HG02973 (cell line): ENCODE data around the gene TPO.
"Not testable (repeated sequence)": the region's sequence is repeated elsewhere in the genome, so short reads cannot be mapped to it uniquely, and the experiment has no call there.

Experiments used
- ATAC-seq: cut with Tn5 transposase; IDR thresholded peaks from one replicate; pipeline ENCODE4 v1.9.1; 2021; ENCODE audit warnings: moderate library complexity; ENCODE audit not compliant: unreplicated experiment

The TPO gene

DNA sequence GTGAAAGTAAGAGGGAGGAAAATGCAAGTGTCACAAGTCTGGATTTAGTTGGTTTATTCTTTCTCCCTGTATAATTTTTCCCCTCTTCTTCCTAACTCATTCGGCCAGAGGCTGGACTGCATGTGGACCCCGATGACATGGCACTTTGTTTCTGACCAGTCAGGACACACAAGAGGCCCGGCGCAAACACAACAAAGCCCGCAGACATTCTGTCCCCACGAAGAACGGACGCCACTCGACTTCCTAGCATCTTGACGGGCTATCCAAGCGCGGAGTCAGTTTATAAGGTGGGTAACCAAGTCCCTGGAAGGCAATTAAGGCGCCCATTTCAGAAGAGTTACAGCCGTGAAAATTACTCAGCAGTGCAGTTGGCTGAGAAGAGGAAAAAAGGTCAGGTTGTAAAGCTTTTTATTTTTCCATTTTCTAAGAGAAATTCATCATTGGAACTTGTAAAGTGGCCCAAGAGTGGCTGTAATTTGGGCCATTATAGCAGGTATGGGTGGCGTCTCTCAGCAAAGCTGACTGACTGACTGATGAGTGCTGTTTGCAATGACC, at the start of gene TPO:
Gene TPO, plus strand, starts transcription at position 308 of the 555 bp plus-strand sequence. CDS start 946 bp downstream, outside the sequence.
- ATAC-seq, result no peak

DNA sequence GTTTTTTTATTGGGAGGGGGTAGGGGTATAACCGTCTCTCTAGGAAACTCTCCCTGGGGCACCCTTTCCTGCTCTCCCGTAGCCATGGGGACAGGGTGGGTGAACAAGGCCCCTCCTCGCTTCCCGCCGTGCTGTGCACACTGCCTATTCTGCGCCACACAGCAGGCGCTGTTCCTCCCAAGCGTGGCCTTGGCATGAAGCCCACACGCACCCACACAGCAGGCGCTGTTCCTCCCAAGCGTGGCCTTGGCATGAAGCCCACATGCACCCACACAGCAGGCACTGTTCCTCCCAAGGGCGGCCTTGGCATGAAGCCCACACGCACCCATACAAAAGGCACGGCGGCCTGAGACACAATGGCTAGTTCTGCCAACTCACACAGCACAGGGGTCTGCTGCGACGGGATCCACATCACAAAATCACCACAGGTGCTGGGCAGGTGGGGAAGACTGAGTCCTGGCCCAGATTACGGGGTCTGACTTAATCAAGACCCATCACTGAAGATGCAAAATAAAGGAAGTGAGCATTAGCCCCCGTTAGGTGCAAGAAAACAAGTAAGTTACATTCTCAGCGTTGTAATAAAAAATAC, 46.6 kb upstream of the TPO start:
- no peak for ATAC-seq

DNA sequence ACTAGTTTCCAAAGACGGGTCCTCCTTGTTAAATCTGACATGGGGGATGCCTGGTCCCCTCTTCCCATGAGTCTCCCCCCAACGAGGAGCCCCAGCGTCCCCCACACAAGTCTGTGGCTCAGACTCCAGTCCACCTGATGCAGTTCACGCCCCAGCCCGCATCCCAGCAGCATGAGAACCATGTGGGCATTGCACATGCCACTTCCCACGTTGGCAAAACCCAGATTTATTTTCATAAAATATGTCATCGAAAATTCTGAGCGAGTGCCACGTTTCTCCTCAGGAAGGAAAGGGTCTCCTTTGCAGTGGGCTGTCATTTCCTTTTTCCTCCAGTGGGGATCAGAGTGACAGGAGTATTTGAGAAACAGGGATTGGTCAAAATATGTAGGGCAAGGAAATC, 45.7 kb upstream of the TPO start:
- ATAC-seq, result no peak

DNA sequence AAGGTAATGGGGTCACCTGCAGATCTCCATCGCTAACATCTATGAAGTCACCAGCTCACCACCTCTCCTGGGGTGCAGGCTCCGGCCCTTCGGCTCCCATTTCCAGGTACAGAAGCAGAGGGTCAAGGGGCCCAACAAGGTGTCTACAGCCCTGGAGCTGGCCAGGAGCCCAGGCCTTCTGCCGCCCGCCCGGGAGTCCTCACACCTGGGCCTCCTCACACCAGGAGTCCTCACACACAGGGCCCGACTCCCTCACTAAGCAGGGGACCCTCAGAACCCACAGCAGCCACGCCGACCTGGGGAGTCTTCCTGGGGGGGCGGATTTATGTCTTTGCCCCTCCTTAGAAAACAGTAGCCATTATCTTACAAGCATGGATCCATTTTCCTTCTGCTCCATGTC, 43.4 kb upstream of the TPO start:
- no peak for ATAC-seq

DNA sequence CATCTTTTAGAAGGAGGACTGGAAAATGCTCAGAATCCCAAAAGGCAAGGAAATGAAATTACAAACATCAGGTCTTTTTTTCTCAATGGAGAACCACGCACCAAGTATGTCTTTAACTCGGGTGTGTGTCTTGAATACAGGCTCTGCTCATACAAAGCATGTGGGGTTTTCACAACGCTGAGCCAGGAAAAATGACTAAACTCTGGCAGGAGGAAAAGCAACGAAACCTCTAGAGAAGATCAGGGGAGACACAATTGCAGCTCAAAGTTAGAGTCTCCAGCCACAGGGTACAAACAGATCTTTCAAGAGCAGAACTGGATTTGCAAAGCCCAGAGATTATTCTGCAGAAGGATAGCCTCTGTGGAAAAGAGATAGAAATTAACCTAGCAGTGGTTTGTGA, 42.8 kb upstream of the TPO start:
- ATAC-seq, result no peak

DNA sequence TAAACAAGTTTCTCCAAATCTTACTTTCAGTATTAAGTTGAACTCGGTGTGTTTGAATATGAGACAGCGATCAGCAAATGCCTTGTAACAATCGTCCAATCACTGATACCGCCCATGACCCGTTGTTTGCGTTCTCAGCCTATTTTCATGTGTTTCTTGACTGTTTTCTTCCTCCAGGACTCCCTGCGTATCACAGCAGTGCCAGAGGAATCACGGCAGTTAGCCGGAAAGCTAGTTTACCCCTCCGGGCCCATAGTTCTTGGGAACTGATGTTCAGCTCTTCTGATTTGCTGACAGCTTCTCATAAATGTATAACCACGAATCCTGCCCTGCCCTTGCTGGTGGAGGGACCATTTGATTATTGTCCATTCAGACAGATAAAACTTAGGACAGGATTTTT, 42.2 kb upstream of the TPO start:
- no peak for ATAC-seq

- ATAC-seq, result no peak
These were observed 39.4 kb upstream of the TPO start for GRCh38 chr2:1373830-1374229.

DNA sequence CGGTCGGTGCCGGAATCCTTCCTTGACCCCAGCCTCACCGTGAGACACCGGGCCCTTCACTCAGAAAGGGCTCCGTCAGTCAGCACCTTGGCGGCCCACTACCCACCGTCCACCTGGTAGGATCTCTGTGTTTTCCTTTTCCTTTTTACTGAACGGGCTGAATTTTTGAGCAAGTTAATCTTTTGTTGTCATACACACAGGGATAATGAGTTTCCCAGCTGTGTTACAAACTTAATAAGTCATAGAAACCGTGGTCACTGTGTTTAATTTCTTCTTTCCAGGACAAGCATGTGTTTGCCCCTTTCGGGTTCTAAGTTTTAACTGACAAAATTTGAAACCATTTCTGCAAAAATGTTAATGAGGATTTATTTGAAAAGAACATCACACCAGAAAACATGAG, 39.0 kb upstream of the TPO start:
- ATAC-seq, result no peak

DNA sequence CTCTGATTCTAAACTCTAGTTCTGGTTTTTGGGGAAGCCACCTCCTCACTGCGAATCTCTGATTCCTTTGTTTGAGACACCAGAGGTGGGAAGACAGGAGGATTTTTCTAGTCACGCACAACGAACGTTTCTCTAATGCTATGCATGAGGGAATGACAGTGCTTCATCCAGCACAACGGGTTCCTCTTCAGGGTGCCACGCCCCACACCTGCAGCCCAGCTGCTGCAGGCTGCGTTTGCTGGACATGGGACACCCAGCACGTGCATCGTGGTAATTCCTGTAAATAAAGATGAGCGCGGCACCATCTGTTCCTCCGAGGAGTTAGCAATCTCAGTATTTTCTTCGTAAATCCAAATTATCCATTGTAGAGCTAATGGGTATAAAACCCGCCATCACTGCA, 37.5 kb upstream of the TPO start:
- no peak for ATAC-seq

DNA sequence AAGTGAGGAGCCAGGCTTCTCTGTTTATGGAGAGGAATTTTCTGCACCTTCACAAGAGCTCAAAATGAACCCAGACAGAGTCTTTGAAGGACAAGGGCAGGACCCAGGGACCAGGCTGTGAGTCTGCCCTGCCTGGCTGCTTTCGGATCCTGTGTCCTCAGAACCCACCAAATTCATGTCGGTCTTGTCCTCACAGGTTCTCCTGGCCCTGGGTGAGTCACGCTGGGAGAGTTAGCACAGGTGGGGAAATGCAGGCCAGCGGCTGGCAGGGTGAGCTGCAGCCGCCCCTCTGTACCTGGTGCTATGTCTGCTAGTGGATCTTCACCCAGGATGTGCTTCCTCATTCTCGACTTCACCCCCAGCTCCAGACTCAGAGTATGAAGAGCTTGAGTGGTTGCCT, 35.8 kb upstream of the TPO start:
- no peak for ATAC-seq

GRCh38 chr2:1378456-1379150, 34.7 kb upstream of the TPO start:
- no peak for ATAC-seq

GRCh38 chr2:1381644-1382043, 31.6 kb upstream of the TPO start:
- ATAC-seq, result no peak

GRCh38 chr2:1387954-1388725, 25.1 kb upstream of the TPO start:
- ATAC-seq, result not testable (repeated sequence)

GRCh38 chr2:1390118-1390517, 23.1 kb upstream of the TPO start:
- ATAC-seq, result not testable (repeated sequence)

DNA sequence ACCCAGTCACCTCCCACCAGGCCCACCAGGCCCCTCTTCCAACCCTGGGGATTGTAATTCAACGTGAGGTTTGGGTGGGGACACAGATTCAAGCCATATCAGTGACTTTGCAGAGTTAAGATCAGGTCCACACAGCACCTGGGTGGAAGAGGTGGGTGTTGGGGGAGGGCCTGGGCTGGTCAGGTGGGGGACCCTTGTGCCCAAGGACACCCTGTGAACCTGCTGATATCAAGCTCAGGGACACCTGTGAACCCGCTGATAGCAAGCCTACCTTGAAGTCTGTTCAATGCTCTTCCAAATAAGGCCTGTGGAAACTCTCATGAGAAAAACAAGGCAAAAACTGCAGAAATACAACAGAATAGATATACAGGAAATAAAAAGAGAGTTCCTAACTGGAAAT, 19.9 kb upstream of the TPO start:
- no peak for ATAC-seq

GRCh38 chr2:1394709-1395408, 18.4 kb upstream of the TPO start:
- ATAC-seq, result no peak

GRCh38 chr2:1397350-1397749, 15.9 kb upstream of the TPO start:
- no peak for ATAC-seq

DNA sequence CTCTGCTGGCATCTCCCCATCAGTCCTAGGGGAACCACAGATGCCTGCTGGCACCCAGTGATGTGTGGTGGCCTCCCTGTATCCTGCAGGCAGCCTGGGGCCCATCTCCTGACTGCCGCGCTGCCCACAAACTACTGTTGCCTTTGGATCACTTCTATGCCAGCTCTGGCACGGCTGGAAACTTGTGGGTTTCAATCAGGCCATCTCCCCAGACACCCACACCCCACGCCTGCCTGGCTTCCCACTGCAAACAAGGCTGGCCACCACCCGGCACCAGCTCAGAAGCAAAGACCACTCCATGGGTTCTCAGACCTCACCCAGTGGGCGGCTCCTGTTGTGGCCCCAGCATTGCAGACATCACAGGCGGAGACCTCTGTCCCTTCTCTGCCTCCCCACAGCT, 15.1 kb upstream of the TPO start:
- ATAC-seq, result no peak

DNA sequence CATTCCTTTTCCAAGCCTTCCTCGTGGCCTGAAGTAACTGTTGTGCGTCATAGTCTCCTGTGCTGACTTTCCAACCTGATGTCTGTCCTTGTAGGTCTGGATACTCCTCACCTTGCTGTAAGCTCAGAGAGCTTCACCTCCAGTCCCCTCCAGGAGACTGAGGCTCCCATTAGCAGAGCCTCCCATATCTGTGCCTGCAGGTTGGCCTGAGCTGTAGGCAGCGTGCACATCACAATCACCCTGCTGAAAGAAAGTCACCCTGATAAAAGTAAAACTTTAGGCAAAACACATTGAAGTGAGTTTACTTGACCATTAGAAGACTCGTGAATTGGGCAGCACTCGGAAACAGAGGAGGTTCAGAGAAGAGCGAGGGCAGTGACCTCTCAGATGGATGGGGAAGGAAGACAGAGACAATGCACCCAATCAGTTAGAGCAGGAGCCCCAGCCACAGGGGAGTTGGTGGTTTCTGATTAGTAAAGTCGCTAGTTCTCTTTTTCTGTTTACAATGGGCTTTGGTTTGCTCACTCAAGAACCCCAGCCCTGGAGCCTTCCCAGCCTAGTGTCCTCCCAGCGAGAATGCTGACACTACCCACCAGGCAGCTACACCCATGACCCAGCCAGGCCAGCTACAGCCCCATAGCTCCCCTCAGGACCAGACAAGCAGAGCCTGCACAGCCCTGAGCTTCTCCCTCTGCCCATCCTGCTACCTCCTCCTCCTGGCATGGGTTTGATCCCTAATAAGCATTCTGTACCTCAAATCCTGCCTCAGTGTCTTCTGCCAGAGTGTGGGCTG, 12.1 kb upstream of the TPO start:
- ATAC-seq, result no peak

GRCh38 chr2:1402064-1402463, 11.2 kb upstream of the TPO start:
- no peak for ATAC-seq
